Measurements from ENCODE around the gene RNF31.

The RNF31 gene

GRCh38 chr14:24207625-24208024 lies 60.3 kb downstream of the RNF31 start:
- Histone ChIP-seq H3K4me3 (ENCODE audit: low read depth, low read length, poor library complexity, severe bottlenecking) (no peak overlapping the region), H4K20me1 (ENCODE audit: insufficient read depth, low read length) (no peaks in the 10 kb centered on the region), H3K27me3 (ENCODE audit: insufficient read depth, low read length) (no peaks in the 10 kb centered on the region), H3K27ac (ENCODE audit: low read depth, low read length, poor library complexity, severe bottlenecking) (no peak overlapping the region), H3K9ac (ENCODE audit: low read length) (no peak overlapping the region), H3K9me2 (ENCODE audit: low read depth, low read length) (no peaks in the 10 kb centered on the region), H3K4me1 (ENCODE audit: insufficient read depth, low read length, severe bottlenecking) (peaks cover 7% of the 10 kb centered on the region), H3F3A (ENCODE audit: insufficient read depth, low read length) (no peaks in the 10 kb centered on the region), H2AFZ (ENCODE audit: low read length) (no peak overlapping the region), H3K9me3 (ENCODE audit: low read length) (no peaks in the 10 kb centered on the region), H3K4me2 (ENCODE audit: low read length) (no peak overlapping the region), H3K36me3 (ENCODE audit: insufficient read depth, low read length) (peaks cover 80% of the 10 kb centered on the region), H3K79me2 (ENCODE audit: insufficient read depth, low read length) (no peaks in the 10 kb centered on the region; the same call in 1 of the 2 replicates)
- TF ChIP-seq EZH2 (IDR thresholded peaks at IDR 0.05; ENCODE audit: borderline replicate concordance, low read length): no peak
- TF ChIP-seq, protein P1, sequence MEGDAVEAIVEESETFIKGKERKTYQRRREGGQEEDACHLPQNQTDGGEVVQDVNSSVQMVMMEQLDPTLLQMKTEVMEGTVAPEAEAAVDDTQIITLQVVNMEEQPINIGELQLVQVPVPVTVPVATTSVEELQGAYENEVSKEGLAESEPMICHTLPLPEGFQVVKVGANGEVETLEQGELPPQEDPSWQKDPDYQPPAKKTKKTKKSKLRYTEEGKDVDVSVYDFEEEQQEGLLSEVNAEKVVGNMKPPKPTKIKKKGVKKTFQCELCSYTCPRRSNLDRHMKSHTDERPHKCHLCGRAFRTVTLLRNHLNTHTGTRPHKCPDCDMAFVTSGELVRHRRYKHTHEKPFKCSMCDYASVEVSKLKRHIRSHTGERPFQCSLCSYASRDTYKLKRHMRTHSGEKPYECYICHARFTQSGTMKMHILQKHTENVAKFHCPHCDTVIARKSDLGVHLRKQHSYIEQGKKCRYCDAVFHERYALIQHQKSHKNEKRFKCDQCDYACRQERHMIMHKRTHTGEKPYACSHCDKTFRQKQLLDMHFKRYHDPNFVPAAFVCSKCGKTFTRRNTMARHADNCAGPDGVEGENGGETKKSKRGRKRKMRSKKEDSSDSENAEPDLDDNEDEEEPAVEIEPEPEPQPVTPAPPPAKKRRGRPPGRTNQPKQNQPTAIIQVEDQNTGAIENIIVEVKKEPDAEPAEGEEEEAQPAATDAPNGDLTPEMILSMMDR (IDR thresholded peaks at IDR 0.05; ENCODE audit: low read length): no peak
